Stimulated activated naive B cell treated with anti-CD40 and anti-IgM and Interleukin-4, amounts not matched to agents 10 μg/mL and 1 μg/mL and 100 μg/mL, for 72 hours (primary cell): Measurements from ENCODE around the gene DYNLL1.
"Not testable (repeated sequence)": the region's sequence is repeated elsewhere in the genome, so short reads cannot be mapped to it uniquely, and the experiment has no call there.

Source experiments
- ATAC-seq, 2 donors: fragments of 150-1000 bp; cut with Tn5 transposase; replicated peaks; 2 replicates each; pipeline ENCODE4 v1.10.0; 2021; ENCODE audit warnings: moderate library complexity in 1 of 2
- DNase-seq: peaks from one replicate; pipeline ENCODE4 v3.0.0; 2021
- H3K27ac Mint-ChIP-seq: one replicate; pipeline ENCODE4 v1.8.0; 2022; ENCODE audit warnings: mild to moderate bottlenecking, mixed read lengths
- H3K27me3 Mint-ChIP-seq, 2 donors: one replicate each; pipeline ENCODE4 v1.8.0; 2022; ENCODE audit warnings: mixed read lengths in 2 of 2
- H3K36me3 Mint-ChIP-seq, 2 donors: one replicate each; pipeline ENCODE4 v1.8.0; 2022; ENCODE audit warnings: mixed read lengths in 2 of 2, mild to moderate bottlenecking in 1 of 2
- H3K4me1 Mint-ChIP-seq, 2 donors: one replicate each; pipeline ENCODE4 v1.8.0; 2022; ENCODE audit warnings: mixed read lengths in 2 of 2, mild to moderate bottlenecking in 1 of 2
- H3K4me3 Mint-ChIP-seq, 2 donors: one replicate each; pipeline ENCODE4 v1.8.0; 2022; ENCODE audit warnings: mild to moderate bottlenecking in 2 of 2, mixed read lengths in 2 of 2, moderate library complexity in 1 of 2
- H3K9me3 Mint-ChIP-seq, 2 donors: one replicate each; pipeline ENCODE4 v1.8.0; 2022; ENCODE audit warnings: mixed read lengths in 2 of 2, mild to moderate bottlenecking in 1 of 2

The DYNLL1 gene

DNA sequence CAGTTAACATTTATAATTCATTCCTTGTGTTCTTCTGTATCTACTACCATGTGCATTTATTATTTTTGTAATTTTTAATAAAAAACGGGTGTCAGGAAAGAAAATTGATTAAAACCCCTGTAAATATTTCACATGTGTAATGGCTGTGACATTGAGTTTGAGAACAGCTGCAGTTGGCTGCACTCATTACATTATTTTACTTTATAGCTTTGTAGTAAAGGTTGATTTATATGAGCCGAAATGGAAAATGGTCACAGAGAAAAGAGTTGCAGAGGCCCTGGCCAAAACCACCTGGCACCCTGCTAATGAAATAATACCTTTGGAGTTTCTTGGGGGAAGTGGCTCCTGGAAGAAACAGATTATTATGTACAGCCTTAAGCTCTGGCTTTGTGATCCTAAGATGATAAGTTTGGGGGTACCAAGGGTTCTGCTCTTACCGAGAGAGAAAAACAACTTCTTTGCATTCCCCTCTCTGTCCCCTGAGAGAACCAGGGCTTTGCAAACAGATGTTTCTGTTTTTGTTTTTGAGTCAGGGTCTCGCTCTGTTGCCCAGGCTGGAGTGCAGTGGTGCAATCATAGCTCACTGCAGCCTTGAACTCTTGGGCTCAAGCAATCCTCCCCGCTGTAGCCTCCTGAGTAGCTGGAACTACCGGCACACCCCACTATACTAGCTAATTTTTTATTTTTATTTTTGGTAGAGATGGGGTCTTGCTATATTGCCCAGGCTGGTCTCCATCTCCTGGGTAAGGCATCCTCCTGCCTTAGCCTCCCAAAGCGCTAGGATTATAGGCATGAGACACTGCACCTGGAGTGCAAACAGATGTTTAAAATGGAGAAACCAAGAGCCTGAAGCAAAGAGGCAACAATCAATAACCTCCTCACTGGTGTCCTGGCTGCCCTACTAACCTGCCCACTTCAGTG is 9.7 kb upstream of the DYNLL1 start:
- peaks cover 6 to 22% of the 10 kb centered on the region in 2 donors for H3K36me3 Mint-ChIP-seq
- DNase-seq: no peak

GRCh38 chr12:120487552-120487951 is 8.4 kb upstream of the DYNLL1 start:
- not testable (repeated sequence) for ATAC-seq, H3K4me3 Mint-ChIP-seq, H3K27me3 Mint-ChIP-seq, DNase-seq, H3K9me3 Mint-ChIP-seq, H3K27ac Mint-ChIP-seq
- peaks cover 6 to 26% of the 10 kb centered on the region in 2 donors for H3K36me3 Mint-ChIP-seq
- peaks cover 0 to 14% of the 10 kb centered on the region in 2 donors for H3K4me1 Mint-ChIP-seq

More for the DNA sequence above, 9.7 kb upstream of the DYNLL1 start:
- no peak overlapping the region for H3K27ac Mint-ChIP-seq
- H3K4me3 Mint-ChIP-seq: no peak overlapping the region
- H3K9me3 Mint-ChIP-seq: no peaks in the 10 kb centered on the region
- ATAC-seq: peak in 1 of 2 donors; percentile 10
- H3K4me1 Mint-ChIP-seq: peaks cover 0 to 14% of the 10 kb centered on the region in 2 donors
- H3K27me3 Mint-ChIP-seq: no peaks in the 10 kb centered on the region

DNA sequence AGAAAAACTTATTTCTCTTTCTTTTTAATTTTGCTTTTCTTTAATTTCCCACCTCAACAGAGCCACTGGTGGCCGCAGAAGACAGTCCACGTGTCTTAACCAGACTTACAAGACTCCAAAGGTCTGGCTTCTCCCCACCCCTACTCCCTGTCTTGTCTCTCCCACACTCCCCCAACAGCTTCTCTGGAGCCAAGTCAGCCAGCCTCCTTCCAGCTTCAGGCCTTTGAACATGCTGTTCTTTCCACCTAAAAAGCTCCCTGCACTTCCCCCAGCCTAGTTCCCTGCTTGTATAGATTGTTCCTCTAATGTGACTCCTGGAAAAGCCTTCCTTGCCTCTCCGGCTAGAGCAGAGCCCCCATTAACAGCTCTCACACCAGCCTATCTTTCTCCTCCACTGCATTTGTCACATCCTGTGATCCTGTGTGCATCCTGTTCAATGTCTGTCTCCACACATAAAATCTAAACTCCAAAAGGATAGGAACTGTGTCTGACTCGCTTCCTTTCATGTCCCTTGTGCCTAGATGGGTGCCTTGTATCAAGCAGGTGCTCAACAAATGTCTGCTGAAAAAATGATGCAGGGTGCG is 7.8 kb upstream of the DYNLL1 start:
- Mint-ChIP-seq H3K36me3 (peaks cover 6 to 26% of the 10 kb centered on the region in 2 donors), H3K27ac (peak overlapping the region; percentile 52), H3K4me3 (no peak overlapping the region), H3K27me3 (no peaks in the 10 kb centered on the region), H3K9me3 (no peaks in the 10 kb centered on the region), H3K4me1 (peaks cover 0 to 14% of the 10 kb centered on the region in 2 donors)
- ATAC-seq: no peak
- no peak for DNase-seq

- ATAC-seq (no peak), DNase-seq (no peak)
- H3K36me3 Mint-ChIP-seq: peaks cover 4 to 23% of the 10 kb centered on the region in 2 donors
- H3K27me3 Mint-ChIP-seq: no peaks in the 10 kb centered on the region
- peaks cover 0 to 10% of the 10 kb centered on the region in 2 donors for H3K4me1 Mint-ChIP-seq
- no peak overlapping the region for H3K27ac Mint-ChIP-seq
- H3K9me3 Mint-ChIP-seq: no peaks in the 10 kb centered on the region
- no peak overlapping the region for H3K4me3 Mint-ChIP-seq
Observed at GRCh38 chr12:120489018-120489417, 6.9 kb upstream of the DYNLL1 start.

GRCh38 chr12:120490325-120490724 is 5.6 kb upstream of the DYNLL1 start:
- Mint-ChIP-seq H3K4me1 (peaks cover 9 to 15% of the 10 kb centered on the region in 2 donors), H3K9me3 (no peaks in the 10 kb centered on the region), H3K4me3 (no peak overlapping the region), H3K36me3 (peaks cover 4 to 21% of the 10 kb centered on the region in 2 donors), H3K27ac (peak overlapping the region; percentile 22), H3K27me3 (no peaks in the 10 kb centered on the region)
- ATAC-seq (no peak), DNase-seq (no peak)

DNA sequence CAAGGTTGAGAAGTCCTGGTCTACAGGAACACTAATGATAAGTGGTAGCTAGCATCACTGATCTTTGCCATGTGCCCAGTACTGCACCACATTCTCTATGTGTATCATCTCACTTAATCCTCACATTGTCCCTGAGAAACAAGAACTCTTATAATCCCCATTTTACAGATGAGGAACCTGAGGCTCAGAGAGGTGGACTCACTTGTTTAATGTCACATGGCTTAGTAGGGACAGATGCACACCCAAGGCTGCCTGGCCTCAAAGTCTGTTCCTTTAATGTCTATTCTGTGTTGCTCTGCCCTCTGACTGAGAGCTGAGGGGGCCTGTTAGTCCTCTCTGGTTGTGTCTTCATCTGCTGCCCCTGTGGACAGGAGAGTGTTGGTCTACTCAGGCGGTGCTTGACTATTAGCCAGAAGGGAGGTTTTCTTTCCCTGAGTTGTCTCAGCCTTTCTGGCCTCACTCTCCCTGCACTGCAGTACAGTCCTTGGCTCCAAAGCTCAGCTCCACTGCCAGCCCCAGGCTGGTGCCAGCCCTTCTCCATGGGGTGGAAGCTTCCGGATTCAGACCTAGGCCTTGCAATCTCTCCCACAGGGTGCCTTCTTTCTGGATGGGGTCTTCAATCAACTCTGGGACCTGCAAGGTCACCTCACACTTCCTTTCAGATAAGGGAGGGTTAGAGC is 4.9 kb upstream of the DYNLL1 start:
- peaks cover 13 to 17% of the 10 kb centered on the region in 2 donors for H3K4me1 Mint-ChIP-seq
- ATAC-seq (no peak), DNase-seq (no peak)
- no peak overlapping the region for H3K4me3 Mint-ChIP-seq
- no peak overlapping the region for H3K27ac Mint-ChIP-seq
- H3K27me3 Mint-ChIP-seq: no peaks in the 10 kb centered on the region
- no peaks in the 10 kb centered on the region for H3K9me3 Mint-ChIP-seq
- peaks cover 6 to 21% of the 10 kb centered on the region in 2 donors for H3K36me3 Mint-ChIP-seq

DNA sequence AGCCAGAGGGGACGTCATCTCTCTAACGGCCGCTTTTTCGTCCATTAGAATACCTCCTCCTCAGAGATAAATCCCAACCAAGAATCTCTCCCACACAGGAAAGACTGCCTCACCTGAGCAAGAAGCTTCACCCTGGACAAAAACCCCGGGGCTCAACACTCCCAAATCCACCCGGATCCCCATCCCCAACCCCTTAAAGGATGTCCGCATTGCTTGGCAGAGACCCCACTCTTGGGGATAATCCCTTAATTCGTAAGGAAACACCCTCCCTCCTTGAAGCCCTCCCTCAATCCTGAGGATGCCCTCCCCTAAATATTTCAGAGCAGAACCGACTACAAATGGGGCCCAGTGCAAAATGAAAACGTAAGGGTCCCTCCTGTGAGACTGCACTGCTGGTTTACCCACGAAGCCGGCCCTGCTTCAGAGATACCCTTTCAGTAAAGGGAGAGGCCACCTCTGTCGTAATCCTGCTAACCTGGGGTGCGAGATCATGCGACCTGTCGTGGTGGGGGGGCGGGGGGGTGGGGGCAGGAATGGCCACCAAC is 655 bp upstream of the DYNLL1 start:
- ATAC-seq: peak; percentile 25
- Mint-ChIP-seq H3K4me3 (peak overlapping the region; percentile 91 to 94), H3K9me3 (no peaks in the 10 kb centered on the region), H3K36me3 (peaks cover 28 to 45% of the 10 kb centered on the region in 2 donors), H3K4me1 (peaks cover 22 to 38% of the 10 kb centered on the region in 2 donors), H3K27ac (peak overlapping the region; percentile 96), H3K27me3 (no peaks in the 10 kb centered on the region)
- DNase-seq: no peak

DNA sequence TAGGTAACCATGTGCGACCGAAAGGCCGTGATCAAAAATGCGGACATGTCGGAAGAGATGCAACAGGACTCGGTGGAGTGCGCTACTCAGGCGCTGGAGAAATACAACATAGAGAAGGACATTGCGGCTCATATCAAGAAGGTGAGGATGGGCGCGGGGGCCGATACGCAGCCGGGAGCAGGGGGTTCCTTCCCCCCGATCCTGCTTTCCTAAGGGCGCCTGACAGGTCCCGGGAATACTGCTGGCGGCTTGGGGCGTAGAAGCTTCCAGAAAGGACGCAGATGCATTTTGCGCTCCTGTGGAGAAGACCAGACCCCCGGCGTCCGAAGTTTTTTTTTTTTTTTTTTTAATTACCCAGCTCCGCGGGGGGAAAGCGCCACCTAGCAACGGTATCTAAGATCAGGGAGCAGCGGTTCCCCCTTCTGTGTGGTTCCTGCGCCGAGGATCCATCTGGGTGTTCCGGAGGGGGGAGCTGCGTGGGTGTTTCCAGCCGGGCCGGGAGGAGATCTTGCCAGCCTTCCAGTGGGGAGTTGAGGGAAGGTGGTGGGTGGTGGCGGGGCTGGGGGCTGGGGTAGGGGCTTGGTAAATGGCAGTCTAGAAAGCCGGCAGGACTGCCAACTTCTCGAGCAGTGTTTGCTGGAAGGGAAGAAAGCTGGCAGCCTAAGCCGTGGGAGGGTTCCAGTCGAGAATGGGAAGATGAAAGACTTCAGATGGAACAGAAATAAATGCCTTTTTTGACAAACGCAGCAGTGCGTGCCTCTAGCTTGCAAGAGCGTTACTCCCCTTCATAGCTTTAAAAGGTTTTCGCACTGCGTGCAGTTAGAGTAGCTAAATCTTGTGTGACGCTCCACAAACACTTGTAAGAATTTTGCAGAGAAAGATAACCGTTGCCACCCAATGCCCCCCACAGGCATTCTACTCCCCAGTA is 764 bp downstream of the DYNLL1 start:
- no peaks in the 10 kb centered on the region for H3K27me3 Mint-ChIP-seq
- H3K4me1 Mint-ChIP-seq: peaks cover 22 to 38% of the 10 kb centered on the region in 2 donors
- H3K27ac Mint-ChIP-seq: peak overlapping the region; percentile 96
- peaks cover 26 to 44% of the 10 kb centered on the region in 2 donors for H3K36me3 Mint-ChIP-seq
- ATAC-seq (peak; percentile 36 to 41), DNase-seq (peak; percentile 16)
- H3K4me3 Mint-ChIP-seq: peak overlapping the region; percentile 91 to 94
- H3K9me3 Mint-ChIP-seq: no peaks in the 10 kb centered on the region

GRCh38 chr12:120497524-120498150 is 1.7 kb downstream of the DYNLL1 start:
- Mint-ChIP-seq H3K36me3 (peaks cover 28 to 47% of the 10 kb centered on the region in 2 donors), H3K4me3 (peak overlapping the region; percentile 91 to 94), H3K27me3 (no peaks in the 10 kb centered on the region), H3K27ac (peak overlapping the region; percentile 96), H3K9me3 (no peaks in the 10 kb centered on the region), H3K4me1 (peaks cover 22 to 38% of the 10 kb centered on the region in 2 donors)
- ATAC-seq: no peak
- DNase-seq: no peak

DNA sequence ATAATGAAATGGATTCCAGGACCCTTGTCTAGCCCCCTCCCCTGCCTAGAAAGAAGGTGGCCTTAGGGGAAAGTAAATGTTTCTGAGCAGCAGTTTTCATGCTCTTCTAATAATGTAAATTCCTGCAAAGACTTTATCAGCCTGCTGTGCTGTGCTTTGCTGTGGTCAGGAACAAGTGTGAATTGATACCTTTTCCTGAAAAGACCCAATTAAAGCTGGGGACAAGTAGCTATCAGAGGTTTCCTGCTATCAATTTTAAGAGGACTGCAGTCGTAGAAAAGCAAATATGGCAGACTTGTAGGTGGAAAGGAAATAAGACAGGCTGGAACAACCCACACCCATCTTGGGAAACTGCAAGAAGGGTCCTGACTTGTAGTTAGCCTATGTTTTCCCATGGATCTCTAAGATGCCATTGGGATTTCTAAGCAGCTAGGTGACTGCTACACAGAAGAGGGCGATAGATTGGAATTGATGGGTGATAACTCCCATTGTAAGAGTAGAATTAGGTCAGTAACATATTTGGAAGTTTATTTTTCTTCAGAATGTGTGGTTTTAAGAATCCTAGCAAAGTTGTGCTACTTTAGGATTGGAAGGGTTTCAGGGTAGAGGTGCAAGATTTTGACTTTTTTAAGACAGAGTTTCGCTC is 3.1 kb downstream of the DYNLL1 start:
- Mint-ChIP-seq H3K27ac (no peak overlapping the region), H3K27me3 (no peaks in the 10 kb centered on the region), H3K4me3 (no peak overlapping the region), H3K9me3 (no peaks in the 10 kb centered on the region), H3K36me3 (peaks cover 37 to 58% of the 10 kb centered on the region in 2 donors), H3K4me1 (peaks cover 22 to 38% of the 10 kb centered on the region in 2 donors)
- no peak for ATAC-seq
- DNase-seq: no peak

DNA sequence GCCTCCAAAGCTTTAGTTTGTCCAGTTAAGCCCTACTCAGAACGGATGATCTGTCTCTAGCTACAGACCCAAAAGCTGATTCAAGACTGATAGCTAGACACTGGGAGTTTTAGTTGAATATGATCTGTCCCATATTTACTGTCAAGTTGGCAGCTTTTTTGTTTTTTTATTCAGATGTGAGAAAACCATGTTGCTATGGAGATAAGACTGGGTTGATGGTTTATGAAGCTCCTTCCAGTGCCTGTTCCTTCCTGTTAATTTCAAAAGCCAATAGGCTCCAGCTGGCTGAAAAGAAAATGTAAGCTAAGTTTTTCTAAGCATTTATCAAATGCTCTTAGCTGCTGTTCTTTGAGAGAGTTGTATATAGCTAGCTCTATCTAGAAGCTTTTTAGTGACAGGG is 4.7 kb downstream of the DYNLL1 start:
- H3K9me3 Mint-ChIP-seq: no peaks in the 10 kb centered on the region
- ATAC-seq (no peak), DNase-seq (no peak)
- no peak overlapping the region for H3K4me3 Mint-ChIP-seq
- H3K4me1 Mint-ChIP-seq: peaks cover 15 to 26% of the 10 kb centered on the region in 2 donors
- H3K27ac Mint-ChIP-seq: peak overlapping the region; percentile 9
- no peaks in the 10 kb centered on the region for H3K27me3 Mint-ChIP-seq
- H3K36me3 Mint-ChIP-seq: peaks cover 38 to 60% of the 10 kb centered on the region in 2 donors

DNA sequence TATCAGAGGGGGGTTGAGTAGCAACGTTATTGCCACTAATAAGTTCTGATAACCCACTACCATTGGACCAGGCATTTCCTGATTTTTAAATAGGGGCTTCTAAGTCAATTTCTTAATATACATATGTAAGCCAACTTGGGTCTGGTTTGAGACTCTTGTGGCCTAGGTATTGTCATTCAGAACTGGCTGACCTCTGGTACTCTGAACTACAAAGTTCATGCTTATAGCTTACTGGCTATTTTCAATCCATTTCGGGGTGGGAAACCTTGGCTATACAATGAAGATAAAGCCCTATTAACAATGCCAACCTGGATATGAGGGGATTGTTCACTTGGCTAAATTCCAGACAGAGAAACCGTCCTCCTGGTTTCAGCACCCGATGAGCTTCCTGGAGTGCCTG is 8.7 kb downstream of the DYNLL1 start:
- H3K36me3 Mint-ChIP-seq: peaks cover 21 to 46% of the 10 kb centered on the region in 2 donors
- no peak overlapping the region for H3K27ac Mint-ChIP-seq
- no peaks in the 10 kb centered on the region for H3K4me1 Mint-ChIP-seq
- H3K4me3 Mint-ChIP-seq: no peak overlapping the region
- no peak for ATAC-seq
- H3K9me3 Mint-ChIP-seq: no peaks in the 10 kb centered on the region
- DNase-seq: no peak
- H3K27me3 Mint-ChIP-seq: no peaks in the 10 kb centered on the region
